ENCODE data around the gene HLCS.

The HLCS gene

DNA sequence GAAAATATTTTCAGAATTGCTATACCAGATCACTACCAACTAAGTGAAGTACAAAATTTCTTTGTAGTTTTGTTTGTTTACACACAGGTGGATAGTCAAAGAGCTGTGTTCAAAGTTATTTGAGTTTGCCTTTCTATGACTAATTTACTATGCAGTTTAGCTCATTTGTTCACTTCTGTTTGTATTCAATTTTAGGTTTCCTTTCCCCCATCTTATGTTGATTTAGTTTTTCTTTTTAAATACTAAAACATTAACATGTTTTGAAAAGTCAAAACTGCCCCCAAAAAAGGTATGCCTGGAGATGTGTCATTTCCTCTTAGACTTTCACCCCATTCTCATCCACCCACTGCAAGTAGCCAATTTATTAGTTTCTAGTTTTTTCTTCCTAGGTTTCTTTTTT lies 21.4 kb upstream of the HLCS start:
- DNase-seq = no peak
- POLR2A ChIA-PET = interaction anchor here (0.7 kb wide), 1 partner anchor 216 kb away, joined by 3 read pairs; no protein-coding TSS in a partner anchor
- Histone ChIP-seq H3K4me3 (ENCODE audit: control insufficient read depth in 1 of 7, extremely low read depth in 1 of 7, insufficient read depth in 4 of 7, low read depth in 2 of 7, low read length in 6 of 7) (no peak overlapping the region), H3K27me3 (replicated peaks in 2 of 5; ENCODE audit: control insufficient read depth in 4 of 5, insufficient read depth in 5 of 5, low read length in 4 of 5) (no peaks in the 10 kb centered on the region), H3K4me1 (ENCODE audit: control extremely low read depth in 1 of 4, control insufficient read depth in 4 of 4, insufficient read depth in 4 of 4, low read length in 3 of 4) (peaks cover 0 to 6% (median 5%) of the 10 kb centered on the region in 4 experiments), H3K36me3 (ENCODE audit: control insufficient read depth in 4 of 4, insufficient read depth in 4 of 4, low read length in 3 of 4) (no peaks in the 10 kb centered on the region), H3K9me3 (ENCODE audit: control extremely low read depth in 1 of 5, control insufficient read depth in 4 of 5, insufficient read depth in 2 of 5, low read depth in 1 of 5, low read length in 4 of 5) (no peaks in the 10 kb centered on the region), H3K27ac (ENCODE audit: insufficient read depth in 1 of 2, low read depth in 1 of 2, low read length in 2 of 2, poor library complexity in 1 of 2, severe bottlenecking in 2 of 2) (no peak overlapping the region)
- CTCF ChIA-PET = interaction anchor here (0.9 to 1.7 kb wide), 2 partner anchors 10 to 58 kb away, joined by 3 to 13 read pairs; no protein-coding TSS in a partner anchor

DNA sequence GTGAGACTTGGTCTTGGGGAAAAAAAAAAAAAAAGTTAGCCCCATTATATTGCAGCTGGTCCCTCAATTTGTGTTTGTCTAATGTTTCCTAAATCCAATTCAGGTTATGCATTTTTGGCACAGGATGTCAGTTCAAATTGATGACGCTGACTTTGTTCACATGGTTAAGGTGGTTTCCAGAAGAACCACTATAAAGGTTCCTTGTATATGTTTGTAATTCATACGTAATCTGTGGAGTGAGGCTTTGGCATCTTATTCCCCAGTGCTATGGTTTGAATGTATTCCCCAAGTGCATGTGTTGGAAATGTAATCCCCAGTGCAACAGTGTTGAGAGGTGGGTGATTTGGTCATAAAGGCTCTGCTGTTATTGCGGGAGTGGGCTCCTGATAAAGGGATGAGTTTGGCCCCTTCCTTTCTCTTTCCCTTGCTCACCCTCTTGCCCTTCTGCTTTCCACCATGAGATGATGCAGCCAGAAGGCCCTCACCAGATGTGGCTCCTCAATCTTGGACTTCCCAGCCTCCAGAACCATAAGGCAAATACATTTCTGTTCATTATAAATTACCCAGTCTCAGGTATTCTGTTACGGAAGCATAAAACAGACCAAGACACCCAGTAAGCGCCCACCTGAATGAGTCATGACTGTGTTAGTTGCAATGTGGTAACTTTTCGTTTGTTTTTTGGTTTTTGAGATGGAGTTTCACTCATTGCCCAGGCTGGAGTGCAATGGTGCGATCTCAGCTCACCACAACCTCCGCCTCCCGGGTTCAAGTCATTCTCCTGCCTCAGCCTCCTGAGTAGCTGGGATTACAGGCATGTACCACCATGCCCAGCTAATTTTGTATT lies 19.5 kb upstream of the HLCS start:
- Histone ChIP-seq H3K27ac (ENCODE audit: insufficient read depth in 1 of 2, low read depth in 1 of 2, low read length in 2 of 2, poor library complexity in 1 of 2, severe bottlenecking in 2 of 2) (no peak overlapping the region), H3K4me1 (ENCODE audit: control extremely low read depth in 1 of 4, control insufficient read depth in 4 of 4, insufficient read depth in 4 of 4, low read length in 3 of 4) (peaks cover 0 to 7% (median 6%) of the 10 kb centered on the region in 4 experiments), H3K4me3 (ENCODE audit: control insufficient read depth in 1 of 7, extremely low read depth in 1 of 7, insufficient read depth in 4 of 7, low read depth in 2 of 7, low read length in 6 of 7) (no peak overlapping the region), H3K36me3 (ENCODE audit: control insufficient read depth in 4 of 4, insufficient read depth in 4 of 4, low read length in 3 of 4) (no peaks in the 10 kb centered on the region), H3K9me3 (ENCODE audit: control extremely low read depth in 1 of 5, control insufficient read depth in 4 of 5, insufficient read depth in 2 of 5, low read depth in 1 of 5, low read length in 4 of 5) (no peaks in the 10 kb centered on the region), H3K27me3 (replicated peaks in 2 of 5; ENCODE audit: control insufficient read depth in 4 of 5, insufficient read depth in 5 of 5, low read length in 4 of 5) (no peaks in the 10 kb centered on the region)
- DNase-seq = no peak
- ChIA-PET POLR2A (no interaction called here), CTCF (interaction anchor here (0.6 kb wide), 1 partner anchor 96 kb away, joined by 3 read pairs; no protein-coding TSS in a partner anchor)
- WGBS (ENCODE audit: insufficient coverage) = 70% methylated on average over 4 of the region's 9 CpGs

DNA sequence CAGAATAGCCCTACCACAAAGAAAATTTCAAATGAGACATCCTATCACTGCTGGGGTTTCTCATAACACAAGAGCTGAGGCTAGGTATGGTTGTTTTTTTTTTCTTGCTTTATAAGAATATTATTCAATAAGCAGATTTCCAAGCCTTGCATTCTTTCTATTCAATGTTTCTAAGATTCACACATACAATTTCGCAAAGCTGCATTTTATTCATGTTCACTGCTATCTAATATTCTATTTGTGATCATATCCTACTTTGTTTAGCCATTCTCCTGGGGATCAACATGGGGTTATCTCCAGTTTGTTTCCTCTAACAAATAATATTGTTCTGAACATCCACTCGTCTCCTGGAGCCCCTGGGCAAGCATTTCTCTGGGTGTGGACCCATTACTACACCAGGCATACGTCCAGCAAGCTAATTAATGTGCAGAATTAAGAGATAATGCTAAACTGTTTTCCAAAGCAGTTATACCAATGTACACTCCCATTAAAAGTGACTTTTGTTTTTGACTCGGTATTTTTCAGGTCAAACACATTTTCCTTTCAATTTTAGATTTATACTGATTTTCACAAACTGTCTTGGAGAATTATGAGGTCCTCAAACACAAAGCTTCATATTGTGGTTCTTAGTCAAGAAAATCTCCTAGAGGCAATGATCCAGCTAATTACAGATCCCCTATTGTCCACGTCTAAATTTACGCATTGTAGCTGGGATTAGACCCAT lies 15.7 kb upstream of the HLCS start:
- POLR2A ChIA-PET = no interaction called here
- Histone ChIP-seq H3K27me3 (replicated peaks in 2 of 5; ENCODE audit: control insufficient read depth in 4 of 5, insufficient read depth in 5 of 5, low read length in 4 of 5) (peaks cover 0 to 2% (median 0%) of the 10 kb centered on the region in 5 experiments), H3K27ac (ENCODE audit: insufficient read depth in 1 of 2, low read depth in 1 of 2, low read length in 2 of 2, poor library complexity in 1 of 2, severe bottlenecking in 2 of 2) (no peak overlapping the region), H3K9me3 (ENCODE audit: control extremely low read depth in 1 of 5, control insufficient read depth in 4 of 5, insufficient read depth in 2 of 5, low read depth in 1 of 5, low read length in 4 of 5) (no peaks in the 10 kb centered on the region), H3K4me3 (ENCODE audit: control insufficient read depth in 1 of 7, extremely low read depth in 1 of 7, insufficient read depth in 4 of 7, low read depth in 2 of 7, low read length in 6 of 7) (no peak overlapping the region), H3K4me1 (ENCODE audit: control extremely low read depth in 1 of 4, control insufficient read depth in 4 of 4, insufficient read depth in 4 of 4, low read length in 3 of 4) (peaks cover 2 to 24% (median 18%) of the 10 kb centered on the region in 4 experiments), H3K36me3 (ENCODE audit: control insufficient read depth in 4 of 4, insufficient read depth in 4 of 4, low read length in 3 of 4) (no peaks in the 10 kb centered on the region)
- CTCF ChIA-PET = interaction anchor here (0.8 to 1.6 kb wide), 3 partner anchors 12 to 63 kb away, joined by 3 to 5 read pairs (median 3); no protein-coding TSS in a partner anchor
- WGBS (ENCODE audit: insufficient coverage) = 94% methylated on average over 4 of the region's 6 CpGs
- no peak for DNase-seq

DNA sequence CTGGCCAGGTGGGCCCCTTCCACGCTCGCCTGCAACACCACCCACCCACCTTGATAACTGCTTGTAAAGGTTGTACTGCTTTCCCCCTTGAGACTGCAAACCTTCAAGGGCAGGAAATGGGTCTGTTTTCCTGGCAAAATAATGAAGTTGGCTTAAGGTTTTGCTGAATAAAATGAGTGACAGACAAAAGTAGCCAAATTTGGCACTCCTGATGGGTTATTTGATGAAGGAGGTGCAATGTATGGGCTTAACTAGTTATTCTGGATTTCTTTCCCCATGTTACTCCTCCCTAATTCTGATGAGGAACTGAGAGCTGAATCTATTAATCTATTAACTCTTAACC lies 14.6 kb upstream of the HLCS start:
- WGBS (ENCODE audit: insufficient coverage) = no CpG with 5 or more reads among the region's 2 CpGs
- Histone ChIP-seq H3K4me3 (ENCODE audit: control insufficient read depth in 1 of 7, extremely low read depth in 1 of 7, insufficient read depth in 4 of 7, low read depth in 2 of 7, low read length in 6 of 7) (peak overlapping the region in 6 of 7 experiments; percentile 31 to 76 (median 58)), H3K36me3 (ENCODE audit: control insufficient read depth in 4 of 4, insufficient read depth in 4 of 4, low read length in 3 of 4) (no peaks in the 10 kb centered on the region), H3K9me3 (ENCODE audit: control extremely low read depth in 1 of 5, control insufficient read depth in 4 of 5, insufficient read depth in 2 of 5, low read depth in 1 of 5, low read length in 4 of 5) (no peaks in the 10 kb centered on the region), H3K4me1 (ENCODE audit: control extremely low read depth in 1 of 4, control insufficient read depth in 4 of 4, insufficient read depth in 4 of 4, low read length in 3 of 4) (peaks cover 2 to 24% (median 18%) of the 10 kb centered on the region in 4 experiments), H3K27me3 (replicated peaks in 2 of 5; ENCODE audit: control insufficient read depth in 4 of 5, insufficient read depth in 5 of 5, low read length in 4 of 5) (peaks cover 0 to 2% (median 0%) of the 10 kb centered on the region in 5 experiments), H3K27ac (ENCODE audit: insufficient read depth in 1 of 2, low read depth in 1 of 2, low read length in 2 of 2, poor library complexity in 1 of 2, severe bottlenecking in 2 of 2) (no peak overlapping the region)
- POLR2A ChIA-PET = no interaction called here
- CTCF ChIA-PET = no interaction called here
- no peak for DNase-seq

DNA sequence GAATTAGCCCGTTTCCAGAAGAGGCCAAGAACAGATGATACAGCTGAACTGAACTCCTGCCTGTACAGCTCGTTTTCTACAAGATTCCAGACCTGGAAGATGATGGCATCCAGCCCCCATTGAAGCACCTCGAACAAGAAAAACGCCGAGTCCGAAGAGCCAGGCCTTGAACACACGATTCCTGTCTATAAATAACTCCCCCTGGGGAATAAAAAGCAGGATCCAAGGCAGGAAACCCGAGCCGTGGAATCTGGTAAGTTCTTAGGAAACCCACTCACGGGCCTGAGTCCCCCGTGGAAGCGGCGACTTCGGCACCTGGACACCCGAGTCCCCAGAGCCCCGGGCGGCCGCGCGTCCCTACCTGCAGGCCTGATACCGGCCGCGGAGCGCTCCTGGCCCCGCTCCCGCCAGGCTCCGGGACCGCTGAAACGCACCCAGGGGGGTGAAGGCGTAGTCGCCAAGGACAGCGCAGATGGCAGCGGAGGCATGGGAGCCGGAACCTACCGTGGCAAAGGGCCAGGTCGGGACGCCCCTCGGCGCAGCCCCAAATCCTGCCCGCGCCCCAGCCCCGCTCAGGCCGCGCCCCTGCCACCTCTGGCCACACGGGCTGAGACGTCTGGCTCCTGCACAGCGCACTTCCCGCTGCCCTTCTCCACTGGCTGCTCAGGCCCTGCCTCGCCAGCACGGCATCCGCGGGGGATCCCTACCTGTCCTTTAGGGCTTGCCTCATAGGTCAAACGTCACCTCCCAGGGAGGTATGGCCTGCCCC lies 14.0 kb upstream of the HLCS start:
- peak in 2 of 3 donors; percentile 38 to 40 for DNase-seq
- WGBS (ENCODE audit: insufficient coverage) = 9% methylated on average over 49 of the region's 53 CpGs
- Histone ChIP-seq H3K4me1 (ENCODE audit: control extremely low read depth in 1 of 4, control insufficient read depth in 4 of 4, insufficient read depth in 4 of 4, low read length in 3 of 4) (peaks cover 2 to 24% (median 18%) of the 10 kb centered on the region in 4 experiments), H3K36me3 (ENCODE audit: control insufficient read depth in 4 of 4, insufficient read depth in 4 of 4, low read length in 3 of 4) (no peaks in the 10 kb centered on the region), H3K27ac (ENCODE audit: insufficient read depth in 1 of 2, low read depth in 1 of 2, low read length in 2 of 2, poor library complexity in 1 of 2, severe bottlenecking in 2 of 2) (no peak overlapping the region), H3K9me3 (ENCODE audit: control extremely low read depth in 1 of 5, control insufficient read depth in 4 of 5, insufficient read depth in 2 of 5, low read depth in 1 of 5, low read length in 4 of 5) (no peaks in the 10 kb centered on the region), H3K27me3 (replicated peaks in 2 of 5; ENCODE audit: control insufficient read depth in 4 of 5, insufficient read depth in 5 of 5, low read length in 4 of 5) (peaks cover 0 to 2% (median 0%) of the 10 kb centered on the region in 5 experiments), H3K4me3 (ENCODE audit: control insufficient read depth in 1 of 7, extremely low read depth in 1 of 7, insufficient read depth in 4 of 7, low read depth in 2 of 7, low read length in 6 of 7) (peak overlapping the region in 6 of 7 experiments; percentile 31 to 76 (median 58))
- ChIA-PET POLR2A (no interaction called here), CTCF (interaction anchor here (0.7 to 2.4 kb wide), 5 partner anchors 10 to 95 kb away, joined by 3 to 21 read pairs (median 5); no protein-coding TSS in a partner anchor)

DNA sequence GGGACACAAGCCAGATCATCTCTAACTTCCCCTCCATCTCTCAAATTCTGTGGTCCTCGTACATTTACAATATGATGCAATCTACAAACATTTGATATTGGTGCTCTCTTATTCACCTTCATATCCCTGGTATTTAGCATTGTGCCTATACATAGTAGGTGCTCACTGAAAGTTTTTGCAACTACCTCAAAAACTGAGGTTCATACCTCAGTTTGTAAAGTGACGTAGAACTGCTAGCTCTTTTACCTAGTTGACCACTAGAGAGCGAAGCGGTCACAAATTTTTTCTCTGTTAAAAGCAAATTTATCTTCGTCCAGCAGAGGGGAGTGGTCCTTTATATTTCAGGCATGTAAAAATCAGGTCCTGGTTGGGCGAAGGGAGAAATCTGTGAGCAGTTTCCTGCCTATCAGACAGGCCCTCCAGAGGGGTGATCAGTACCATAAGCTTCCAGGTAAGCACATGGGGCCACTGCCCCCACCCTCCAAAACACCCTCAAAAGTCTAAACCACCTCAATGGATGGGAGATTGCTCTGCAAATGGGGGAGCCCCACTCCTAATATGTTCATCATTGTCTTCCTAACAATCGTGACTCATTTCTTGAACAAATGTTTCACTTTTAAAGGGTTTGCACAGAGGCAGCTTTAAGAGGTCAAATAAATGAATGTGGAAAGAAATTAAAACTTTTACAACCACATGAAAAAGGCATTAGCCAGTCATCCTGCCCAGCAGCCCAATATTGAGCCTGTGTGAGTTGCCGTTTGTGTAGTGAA lies 10.6 kb upstream of the HLCS start:
- H3K4me1 ChIP-seq (ENCODE audit: control extremely low read depth in 1 of 4, control insufficient read depth in 4 of 4, insufficient read depth in 4 of 4, low read length in 3 of 4) = peaks cover 2 to 24% (median 18%) of the 10 kb centered on the region in 4 experiments
- H3K27ac ChIP-seq (ENCODE audit: insufficient read depth in 1 of 2, low read depth in 1 of 2, low read length in 2 of 2, poor library complexity in 1 of 2, severe bottlenecking in 2 of 2) = no peak overlapping the region
- WGBS (ENCODE audit: insufficient coverage) = 0% methylated on average over 4 of the region's 8 CpGs
- H3K27me3 ChIP-seq (replicated peaks in 2 of 5; ENCODE audit: control insufficient read depth in 4 of 5, insufficient read depth in 5 of 5, low read length in 4 of 5) = peaks cover 0 to 2% (median 0%) of the 10 kb centered on the region in 5 experiments
- H3K4me3 ChIP-seq (ENCODE audit: control insufficient read depth in 1 of 7, extremely low read depth in 1 of 7, insufficient read depth in 4 of 7, low read depth in 2 of 7, low read length in 6 of 7) = no peak overlapping the region
- ChIA-PET POLR2A (no interaction called here), CTCF (interaction anchor here (0.7 to 4.2 kb wide), 28 partner anchors 10 to 190 kb away, joined by 3 to 29 read pairs (median 4); partner anchors contain the start of genes HLCS and RIPPLY3)
- DNase-seq = peak; percentile 87 to 89 (median 88)
- H3K9me3 ChIP-seq (ENCODE audit: control extremely low read depth in 1 of 5, control insufficient read depth in 4 of 5, insufficient read depth in 2 of 5, low read depth in 1 of 5, low read length in 4 of 5) = no peaks in the 10 kb centered on the region
- H3K36me3 ChIP-seq (ENCODE audit: control insufficient read depth in 4 of 4, insufficient read depth in 4 of 4, low read length in 3 of 4) = no peaks in the 10 kb centered on the region
